HG03025 (cell line): ENCODE results near the gene USP43.

Source experiments
- ATAC-seq: cut with Tn5 transposase; IDR thresholded peaks from one replicate; pipeline ENCODE4 v1.9.1; 2021; ENCODE audit warnings: mild to moderate bottlenecking, moderate library complexity; ENCODE audit not compliant: unreplicated experiment, low FRiP score

USP43 gene

GRCh38 chr17:9702482-9702881 is 57.2 kb downstream of the USP43 start:
- no peak for ATAC-seq

DNA sequence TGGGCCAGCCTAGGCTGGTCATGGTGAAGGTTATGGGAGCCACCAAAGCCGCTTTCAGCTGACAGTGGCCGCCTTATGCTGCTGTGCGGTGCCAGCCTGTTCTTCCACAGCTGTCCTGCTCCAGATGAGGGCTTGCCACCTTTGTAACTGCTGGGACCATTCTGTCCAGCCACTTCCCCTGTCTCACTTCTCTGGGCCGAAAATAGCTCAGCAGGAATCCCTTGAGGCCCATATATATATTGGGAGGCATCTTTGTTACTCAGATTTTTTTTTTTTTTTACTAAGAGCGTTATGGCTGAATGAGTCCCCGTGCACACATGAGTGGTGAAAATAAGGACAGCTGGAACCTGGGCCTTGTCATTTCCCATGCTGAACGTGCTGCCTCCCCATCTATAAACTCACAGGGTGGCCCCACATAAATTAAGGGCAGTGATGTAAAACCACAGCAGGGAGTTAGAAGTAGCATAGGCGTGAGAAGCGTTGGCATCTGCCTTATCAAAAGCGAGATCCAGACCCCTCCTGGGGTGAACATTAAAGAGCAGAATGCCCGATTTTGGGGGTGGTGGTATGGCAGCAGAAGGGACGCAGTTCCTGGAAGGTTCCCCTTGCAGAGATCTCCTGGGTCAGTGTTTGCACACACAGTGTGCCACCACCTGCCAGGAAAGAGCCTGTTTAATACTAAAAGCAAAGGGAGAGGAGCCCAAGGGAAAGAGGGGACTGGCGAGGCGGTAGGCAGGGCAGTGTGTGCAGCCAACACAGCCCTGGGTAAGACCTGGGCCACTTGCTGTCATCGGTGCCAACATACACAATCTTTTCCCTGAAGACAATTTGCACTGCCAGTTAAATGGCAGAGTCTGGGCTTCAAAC is 57.8 kb downstream of the USP43 start:
- no peak for ATAC-seq

- ATAC-seq, result no peak
These were observed 58.4 kb downstream of the USP43 start for GRCh38 chr17:9703781-9704082.

GRCh38 chr17:9705745-9706144 is 60.4 kb downstream of the USP43 start:
- ATAC-seq, result no peak

DNA sequence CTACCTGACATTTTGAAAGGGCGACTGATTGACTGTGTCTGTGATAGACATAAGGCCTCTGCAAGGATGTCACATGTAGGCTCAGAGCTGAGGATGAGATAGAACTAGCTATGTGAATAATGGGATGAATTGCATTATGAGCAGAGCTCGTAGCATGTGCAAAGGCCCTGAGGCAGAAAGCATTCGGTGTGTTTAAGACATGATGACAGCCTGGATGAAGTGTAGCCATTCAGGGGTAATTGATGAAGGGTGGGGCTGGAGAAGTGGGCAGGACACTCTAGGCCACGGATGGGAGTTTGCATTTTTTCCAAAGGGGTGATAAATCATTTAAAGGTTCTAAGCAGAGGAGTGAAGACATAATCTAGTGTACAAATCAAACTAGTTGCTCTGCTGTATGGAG is 62.6 kb downstream of the USP43 start:
- no peak for ATAC-seq

GRCh38 chr17:9714801-9715200 is 69.5 kb downstream of the USP43 start:
- no peak for ATAC-seq

DNA sequence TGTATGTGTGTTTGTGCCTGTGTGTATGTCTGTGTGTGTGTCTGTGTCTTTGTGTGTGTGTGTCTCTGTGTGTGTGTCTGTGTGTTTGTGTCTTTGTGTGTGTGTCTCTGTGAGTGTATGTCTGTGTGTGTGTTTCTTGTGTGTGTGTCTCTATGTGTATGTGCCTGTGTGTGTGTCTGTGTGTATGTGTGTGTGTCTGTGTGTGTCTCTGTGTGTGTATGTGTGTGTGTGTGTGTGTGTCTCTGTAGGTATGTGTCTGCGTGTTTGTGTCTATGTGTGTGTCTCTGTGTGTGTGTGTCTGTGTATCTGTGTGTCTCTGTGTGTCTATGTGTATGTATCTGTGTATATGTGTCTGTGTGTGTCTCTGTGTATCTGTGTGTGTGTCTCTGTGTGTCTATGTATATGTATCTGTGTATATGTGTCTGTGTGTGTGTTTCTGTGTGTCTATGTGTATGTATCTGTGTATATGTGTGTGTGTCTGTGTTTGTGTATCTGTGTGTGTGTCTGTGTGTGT is 70.2 kb downstream of the USP43 start:
- no peak for ATAC-seq

GRCh38 chr17:9725575-9725974 is 80.3 kb downstream of the USP43 start:
- no peak for ATAC-seq

- ATAC-seq, result no peak
These were observed 81.0 kb downstream of the USP43 start for GRCh38 chr17:9726291-9726690.

DNA sequence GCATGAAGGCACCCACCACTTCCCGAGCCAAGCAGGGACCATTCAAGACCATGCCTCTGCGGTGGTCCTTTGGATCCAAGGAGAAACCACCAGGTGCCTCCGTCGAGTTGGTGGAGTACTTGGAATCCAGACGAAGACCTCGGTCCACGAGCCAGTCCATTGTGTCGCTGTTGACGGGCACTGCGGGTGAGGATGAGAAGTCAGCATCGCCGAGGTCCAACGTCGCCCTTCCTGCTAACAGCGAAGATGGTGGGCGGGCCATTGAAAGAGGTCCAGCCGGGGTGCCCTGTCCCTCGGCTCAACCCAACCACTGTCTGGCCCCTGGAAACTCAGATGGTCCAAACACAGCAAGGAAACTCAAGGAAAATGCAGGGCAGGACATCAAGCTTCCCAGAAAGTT is 82.7 kb downstream of the USP43 start:
- ATAC-seq, result no peak

GRCh38 chr17:9728564-9728963 is 83.2 kb downstream of the USP43 start:
- no peak for ATAC-seq

- no peak for ATAC-seq
These were observed 83.8 kb downstream of the USP43 start for GRCh38 chr17:9729034-9729650.

GRCh38 chr17:9729735-9730420 is 84.6 kb downstream of the USP43 start:
- ATAC-seq, result no peak

DNA sequence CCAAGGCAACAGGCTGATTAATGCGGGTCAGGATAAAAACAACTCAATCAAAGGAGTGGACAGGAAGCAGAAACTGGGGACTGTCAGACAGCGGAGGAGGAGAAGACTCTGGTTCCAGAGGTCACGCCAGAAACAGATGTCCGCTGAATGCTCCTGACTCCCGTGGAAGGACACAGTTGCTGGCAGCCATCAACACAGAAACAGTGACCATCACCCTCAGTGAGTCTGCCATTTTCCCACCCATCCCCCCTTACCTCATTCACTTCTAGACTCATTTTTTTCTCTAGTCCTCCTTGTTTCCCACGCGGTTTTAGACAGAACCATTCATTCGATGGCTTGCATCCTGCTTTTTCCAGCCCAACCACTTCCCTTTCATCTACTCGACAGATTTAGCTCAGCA is 105.2 kb downstream of the USP43 start:
- no peak for ATAC-seq

DNA sequence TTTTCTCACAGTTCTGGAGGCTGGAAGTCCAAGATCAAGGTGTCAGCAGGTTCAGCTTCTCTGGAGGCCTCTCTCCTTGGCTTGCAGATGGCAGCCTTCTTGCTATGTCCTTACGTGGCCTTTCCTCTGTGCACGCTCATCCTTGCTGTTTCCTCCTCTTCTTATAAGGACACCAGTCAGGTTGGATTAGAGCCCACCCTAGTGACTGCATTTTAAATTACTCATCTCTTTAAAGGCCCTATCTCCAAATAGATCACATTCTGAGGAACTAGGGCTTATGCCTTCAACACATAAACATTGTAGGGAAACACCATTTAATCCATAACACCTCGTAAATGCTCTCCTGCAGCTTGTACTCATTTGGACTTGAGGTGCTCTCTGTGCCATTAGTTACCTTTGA is 109.8 kb downstream of the USP43 start:
- no peak for ATAC-seq

DNA sequence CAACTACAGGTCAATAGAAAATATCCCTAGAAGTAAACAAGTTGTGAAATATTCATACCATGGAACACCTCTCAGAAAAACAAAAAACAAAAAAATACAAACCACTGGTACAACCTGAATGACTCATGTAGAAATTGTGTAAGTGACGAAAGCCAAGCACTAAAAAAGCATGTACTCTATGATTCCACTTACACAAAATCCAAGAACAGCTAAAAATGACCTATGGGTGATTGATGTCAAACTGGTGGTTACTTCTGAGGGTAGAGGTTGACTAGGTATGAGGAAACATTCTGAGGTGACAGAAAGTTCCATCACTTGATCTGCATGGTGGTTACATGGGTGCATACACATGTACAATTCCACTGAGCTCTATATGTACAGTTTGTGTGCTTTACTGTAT is 114.9 kb downstream of the USP43 start:
- no peak for ATAC-seq

DNA sequence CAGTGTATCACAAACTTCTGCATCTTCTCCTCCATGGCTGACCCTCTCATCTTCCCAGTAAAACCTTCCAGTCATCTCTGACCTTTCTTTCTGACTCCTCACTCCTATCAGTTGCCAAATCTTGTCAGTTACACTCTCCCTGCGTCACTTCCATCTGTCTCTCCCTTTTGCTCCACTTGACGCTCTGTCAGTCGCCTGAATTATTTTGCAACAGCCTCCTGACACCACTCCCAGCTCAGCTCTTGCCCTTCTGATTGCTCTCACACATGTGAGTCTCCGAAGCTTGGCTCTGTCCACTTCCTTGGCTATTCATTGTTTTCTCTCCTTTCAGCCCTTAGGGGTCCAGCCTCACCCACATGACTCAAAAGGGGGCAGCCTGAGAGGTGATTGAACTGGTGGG is 118.3 kb downstream of the USP43 start:
- ATAC-seq, result no peak

GRCh38 chr17:9765322-9765721 is 120.0 kb downstream of the USP43 start:
- ATAC-seq, result no peak

- no peak for ATAC-seq
These were observed 121.7 kb downstream of the USP43 start for GRCh38 chr17:9766970-9767369.

GRCh38 chr17:9767432-9767991 is 122.2 kb downstream of the USP43 start:
- ATAC-seq, result no peak

DNA sequence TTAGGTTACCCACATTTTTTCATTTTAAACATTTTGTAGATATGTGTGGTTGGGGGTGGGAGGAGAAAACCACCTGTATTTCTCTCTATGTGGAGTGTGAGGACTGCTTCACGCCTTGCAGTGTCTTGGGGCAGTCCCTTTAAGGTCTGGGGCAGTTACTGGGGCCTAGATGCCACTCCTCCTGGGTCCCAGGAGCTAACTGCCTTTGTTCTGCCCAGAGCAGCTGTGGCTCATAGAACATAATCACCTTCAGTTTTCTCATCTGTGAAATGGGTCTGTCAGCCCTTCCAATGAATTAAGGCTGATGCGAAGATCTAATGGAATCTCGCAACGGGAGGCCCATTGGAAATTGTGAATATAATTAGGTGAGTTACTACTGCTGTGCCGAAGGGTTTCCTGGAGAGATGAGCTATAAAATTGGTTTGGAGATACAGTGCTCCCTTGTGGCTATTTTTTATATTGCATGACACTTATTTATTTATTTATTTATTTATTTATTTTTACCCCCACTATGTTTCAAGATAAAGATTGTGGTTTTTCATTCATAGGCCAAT is 123.1 kb downstream of the USP43 start:
- ATAC-seq, result no peak
